ENCODE data around the gene MED27.

Gene MED27

GRCh38 chr9:131851414-131851813 lies 228.3 kb downstream of the MED27 start:
- H3K27me3 ChIP-seq (ENCODE audit: control insufficient read depth in 1 of 2, insufficient read depth in 2 of 2, low read length in 2 of 2) = no peaks in the 10 kb centered on the region
- no peak overlapping the region for H3K9ac ChIP-seq (ENCODE audit: low read length)
- H3K27ac ChIP-seq (ENCODE audit: low read depth, low read length) = no peak overlapping the region
- H3K9me3 ChIP-seq (ENCODE audit: low read length) = no peaks in the 10 kb centered on the region
- H3K4me1 ChIP-seq (ENCODE audit: insufficient read depth, low read length) = no peaks in the 10 kb centered on the region
- no peaks in the 10 kb centered on the region for H3K36me3 ChIP-seq (ENCODE audit: insufficient read depth, low read length)
- no peak overlapping the region for H3K4me3 ChIP-seq (ENCODE audit: low read depth in 1 of 2, low read length in 2 of 2)

GRCh38 chr9:131849391-131849790 lies 230.3 kb downstream of the MED27 start:
- H3K4me1 ChIP-seq (ENCODE audit: insufficient read depth, low read length) = no peaks in the 10 kb centered on the region

GRCh38 chr9:131848570-131849160 lies 231.0 kb downstream of the MED27 start:
- H3K9me3 ChIP-seq (ENCODE audit: low read length) = no peaks in the 10 kb centered on the region
- no peaks in the 10 kb centered on the region for H3K36me3 ChIP-seq (ENCODE audit: insufficient read depth, low read length)
- H3K4me3 ChIP-seq (ENCODE audit: low read depth in 1 of 2, low read length in 2 of 2) = no peak overlapping the region
- H3K27ac ChIP-seq (ENCODE audit: low read depth, low read length) = no peak overlapping the region
- no peak overlapping the region for H3K9ac ChIP-seq (ENCODE audit: low read length)
- no peaks in the 10 kb centered on the region for H3K4me1 ChIP-seq (ENCODE audit: insufficient read depth, low read length)
- no peaks in the 10 kb centered on the region for H3K27me3 ChIP-seq (ENCODE audit: control insufficient read depth in 1 of 2, insufficient read depth in 2 of 2, low read length in 2 of 2)

More at GRCh38 chr9:131849391-131849790, 230.3 kb downstream of the MED27 start:
- no peak overlapping the region for H3K9ac ChIP-seq (ENCODE audit: low read length)
- no peak overlapping the region for H3K27ac ChIP-seq (ENCODE audit: low read depth, low read length)
- H3K36me3 ChIP-seq (ENCODE audit: insufficient read depth, low read length) = no peaks in the 10 kb centered on the region
- no peaks in the 10 kb centered on the region for H3K27me3 ChIP-seq (ENCODE audit: control insufficient read depth in 1 of 2, insufficient read depth in 2 of 2, low read length in 2 of 2)
- H3K4me3 ChIP-seq (ENCODE audit: low read depth in 1 of 2, low read length in 2 of 2) = no peak overlapping the region
- H3K9me3 ChIP-seq (ENCODE audit: low read length) = no peaks in the 10 kb centered on the region

GRCh38 chr9:131847665-131848354 lies 231.9 kb downstream of the MED27 start:
- no peaks in the 10 kb centered on the region for H3K27me3 ChIP-seq (ENCODE audit: control insufficient read depth in 1 of 2, insufficient read depth in 2 of 2, low read length in 2 of 2)
- no peaks in the 10 kb centered on the region for H3K9me3 ChIP-seq (ENCODE audit: low read length)
- H3K9ac ChIP-seq (ENCODE audit: low read length) = no peak overlapping the region
- H3K36me3 ChIP-seq (ENCODE audit: insufficient read depth, low read length) = no peaks in the 10 kb centered on the region
- H3K4me3 ChIP-seq (ENCODE audit: low read depth in 1 of 2, low read length in 2 of 2) = no peak overlapping the region
- H3K27ac ChIP-seq (ENCODE audit: low read depth, low read length) = no peak overlapping the region
- no peaks in the 10 kb centered on the region for H3K4me1 ChIP-seq (ENCODE audit: insufficient read depth, low read length)

GRCh38 chr9:131845305-131846298 lies 234.1 kb downstream of the MED27 start:
- no peaks in the 10 kb centered on the region for H3K4me1 ChIP-seq (ENCODE audit: insufficient read depth, low read length)
- no peak overlapping the region for H3K4me3 ChIP-seq (ENCODE audit: low read depth in 1 of 2, low read length in 2 of 2)
- H3K9me3 ChIP-seq (ENCODE audit: low read length) = no peaks in the 10 kb centered on the region
- H3K27ac ChIP-seq (ENCODE audit: low read depth, low read length) = no peak overlapping the region
- no peak overlapping the region for H3K9ac ChIP-seq (ENCODE audit: low read length)
- H3K27me3 ChIP-seq (ENCODE audit: control insufficient read depth in 1 of 2, insufficient read depth in 2 of 2, low read length in 2 of 2) = no peaks in the 10 kb centered on the region
- H3K36me3 ChIP-seq (ENCODE audit: insufficient read depth, low read length) = no peaks in the 10 kb centered on the region

- H3K4me3 ChIP-seq (ENCODE audit: low read depth in 1 of 2, low read length in 2 of 2) = no peak overlapping the region
- H3K27me3 ChIP-seq (ENCODE audit: control insufficient read depth in 1 of 2, insufficient read depth in 2 of 2, low read length in 2 of 2) = peaks cover 0 to 5% of the 10 kb centered on the region in 2 donors
- H3K9ac ChIP-seq (ENCODE audit: low read length) = no peak overlapping the region
- no peak overlapping the region for H3K27ac ChIP-seq (ENCODE audit: low read depth, low read length)
- H3K9me3 ChIP-seq (ENCODE audit: low read length) = no peaks in the 10 kb centered on the region
- H3K4me1 ChIP-seq (ENCODE audit: insufficient read depth, low read length) = no peaks in the 10 kb centered on the region
- H3K36me3 ChIP-seq (ENCODE audit: insufficient read depth, low read length) = no peaks in the 10 kb centered on the region
These were observed 234.9 kb downstream of the MED27 start for GRCh38 chr9:131844745-131845118.

- no peaks in the 10 kb centered on the region for H3K4me1 ChIP-seq (ENCODE audit: insufficient read depth, low read length)
These were observed 235.5 kb downstream of the MED27 start for GRCh38 chr9:131843989-131844744.

GRCh38 chr9:131841765-131842318 lies 237.8 kb downstream of the MED27 start:
- H3K4me1 ChIP-seq (ENCODE audit: insufficient read depth, low read length) = no peaks in the 10 kb centered on the region
- H3K27ac ChIP-seq (ENCODE audit: low read depth, low read length) = no peak overlapping the region
- H3K9ac ChIP-seq (ENCODE audit: low read length) = no peak overlapping the region
- H3K36me3 ChIP-seq (ENCODE audit: insufficient read depth, low read length) = no peaks in the 10 kb centered on the region
- H3K9me3 ChIP-seq (ENCODE audit: low read length) = no peaks in the 10 kb centered on the region
- no peak overlapping the region for H3K4me3 ChIP-seq (ENCODE audit: low read depth in 1 of 2, low read length in 2 of 2)
- peaks cover 0 to 5% of the 10 kb centered on the region in 2 donors for H3K27me3 ChIP-seq (ENCODE audit: control insufficient read depth in 1 of 2, insufficient read depth in 2 of 2, low read length in 2 of 2)

More at GRCh38 chr9:131843989-131844744, 235.5 kb downstream of the MED27 start:
- Histone ChIP-seq H3K9ac (ENCODE audit: low read length) (no peak overlapping the region), H3K36me3 (ENCODE audit: insufficient read depth, low read length) (no peaks in the 10 kb centered on the region), H3K27ac (ENCODE audit: low read depth, low read length) (no peak overlapping the region), H3K4me3 (ENCODE audit: low read depth in 1 of 2, low read length in 2 of 2) (no peak overlapping the region), H3K27me3 (ENCODE audit: control insufficient read depth in 1 of 2, insufficient read depth in 2 of 2, low read length in 2 of 2) (peaks cover 0 to 5% of the 10 kb centered on the region in 2 donors), H3K9me3 (ENCODE audit: low read length) (no peaks in the 10 kb centered on the region)

GRCh38 chr9:131840751-131841702 lies 238.6 kb downstream of the MED27 start:
- H3K9ac ChIP-seq (ENCODE audit: low read length) = no peak overlapping the region
- H3K9me3 ChIP-seq (ENCODE audit: low read length) = no peaks in the 10 kb centered on the region
- H3K4me3 ChIP-seq (ENCODE audit: low read depth in 1 of 2, low read length in 2 of 2) = no peak overlapping the region
- no peaks in the 10 kb centered on the region for H3K36me3 ChIP-seq (ENCODE audit: insufficient read depth, low read length)
- no peak overlapping the region for H3K27ac ChIP-seq (ENCODE audit: low read depth, low read length)
- no peaks in the 10 kb centered on the region for H3K4me1 ChIP-seq (ENCODE audit: insufficient read depth, low read length)
- peaks cover 0 to 5% of the 10 kb centered on the region in 2 donors for H3K27me3 ChIP-seq (ENCODE audit: control insufficient read depth in 1 of 2, insufficient read depth in 2 of 2, low read length in 2 of 2)

- Histone ChIP-seq H3K9me3 (ENCODE audit: low read length) (no peaks in the 10 kb centered on the region), H3K4me1 (ENCODE audit: insufficient read depth, low read length) (no peaks in the 10 kb centered on the region), H3K27me3 (ENCODE audit: control insufficient read depth in 1 of 2, insufficient read depth in 2 of 2, low read length in 2 of 2) (peaks cover 0 to 5% of the 10 kb centered on the region in 2 donors), H3K4me3 (ENCODE audit: low read depth in 1 of 2, low read length in 2 of 2) (no peak overlapping the region), H3K27ac (ENCODE audit: low read depth, low read length) (no peak overlapping the region), H3K9ac (ENCODE audit: low read length) (no peak overlapping the region), H3K36me3 (ENCODE audit: insufficient read depth, low read length) (no peaks in the 10 kb centered on the region)
These were observed 239.4 kb downstream of the MED27 start for GRCh38 chr9:131840220-131840619.

Measured in muscle layer of colon (tissue), 2 donors.